HFF-Myc (cell line): ENCODE data around the gene TEF.
A peak's percentile ranks its signal among the peaks of the same experiment; 100 is the strongest.

ENCODE experiments used
- DNase-seq: peaks from one replicate; pipeline ENCODE4 v3.0.0-alpha.2; 2011; ENCODE audit warnings: low read depth; ENCODE audit errors: extremely low read depth
- H3K4me3 ChIP-seq: replicated peaks from 2 replicates; pipeline ENCODE4 v1.5.1; 2011; ENCODE audit warnings: low read depth, mild to moderate bottlenecking, control low read depth, low read length
- TF ChIP-seq, protein P1 (sequence below): IDR thresholded peaks from 2 replicates; pipeline ENCODE4 v1.5.1; 2012; ENCODE audit warnings: mild to moderate bottlenecking, low read depth, low read length, control low read depth; ENCODE audit errors: missing control alignments

The TEF gene

DNA sequence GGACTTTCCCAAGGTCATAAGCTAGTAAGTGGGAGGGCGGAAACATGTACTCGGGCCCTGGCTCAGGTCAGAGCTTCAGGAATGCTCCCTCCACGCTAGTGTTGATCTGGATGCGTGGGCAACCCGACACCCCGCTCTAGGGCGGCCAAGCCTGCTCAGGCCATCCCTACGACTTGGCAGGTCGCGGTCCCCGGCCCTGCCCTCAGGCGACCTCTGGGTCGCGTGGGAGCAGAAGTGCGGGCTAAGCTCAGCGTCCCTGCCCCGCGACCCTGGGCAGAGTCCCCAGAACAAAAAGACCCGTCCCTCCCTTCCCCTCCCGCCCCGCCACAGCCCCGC lies 781 bp upstream of the TEF start:
- TF ChIP-seq, protein P1, sequence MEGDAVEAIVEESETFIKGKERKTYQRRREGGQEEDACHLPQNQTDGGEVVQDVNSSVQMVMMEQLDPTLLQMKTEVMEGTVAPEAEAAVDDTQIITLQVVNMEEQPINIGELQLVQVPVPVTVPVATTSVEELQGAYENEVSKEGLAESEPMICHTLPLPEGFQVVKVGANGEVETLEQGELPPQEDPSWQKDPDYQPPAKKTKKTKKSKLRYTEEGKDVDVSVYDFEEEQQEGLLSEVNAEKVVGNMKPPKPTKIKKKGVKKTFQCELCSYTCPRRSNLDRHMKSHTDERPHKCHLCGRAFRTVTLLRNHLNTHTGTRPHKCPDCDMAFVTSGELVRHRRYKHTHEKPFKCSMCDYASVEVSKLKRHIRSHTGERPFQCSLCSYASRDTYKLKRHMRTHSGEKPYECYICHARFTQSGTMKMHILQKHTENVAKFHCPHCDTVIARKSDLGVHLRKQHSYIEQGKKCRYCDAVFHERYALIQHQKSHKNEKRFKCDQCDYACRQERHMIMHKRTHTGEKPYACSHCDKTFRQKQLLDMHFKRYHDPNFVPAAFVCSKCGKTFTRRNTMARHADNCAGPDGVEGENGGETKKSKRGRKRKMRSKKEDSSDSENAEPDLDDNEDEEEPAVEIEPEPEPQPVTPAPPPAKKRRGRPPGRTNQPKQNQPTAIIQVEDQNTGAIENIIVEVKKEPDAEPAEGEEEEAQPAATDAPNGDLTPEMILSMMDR, result no peak
- peak overlapping the region; percentile 62 for H3K4me3 ChIP-seq
- no peak for DNase-seq

DNA sequence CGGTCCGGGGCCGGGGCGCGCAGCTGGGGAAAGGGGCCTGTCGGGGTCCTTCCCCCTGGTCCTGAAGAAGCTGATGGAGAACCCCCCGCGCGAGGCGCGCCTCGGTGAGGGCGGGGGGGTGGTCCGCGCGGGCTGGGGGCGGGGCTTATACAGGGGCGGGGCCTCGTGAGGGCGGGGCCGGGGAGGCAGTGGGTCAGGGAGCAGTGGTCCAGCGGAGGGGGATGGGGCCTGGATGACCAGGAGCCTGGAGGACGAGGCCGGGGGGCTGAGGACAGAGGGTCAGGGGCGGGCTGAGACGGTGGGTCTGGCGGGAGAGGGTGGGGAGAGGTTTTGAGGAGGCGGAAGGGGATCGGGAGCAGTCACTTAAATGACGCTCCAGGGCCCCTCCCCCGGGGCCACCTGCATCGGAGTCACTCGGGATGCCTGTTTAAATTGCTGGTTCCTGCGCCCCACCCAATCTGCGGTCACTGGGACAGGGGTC lies 396 bp downstream of the TEF start:
- peak overlapping the region; percentile 62 for H3K4me3 ChIP-seq
- DNase-seq, result no peak
- TF ChIP-seq, protein P1, result no peak

DNA sequence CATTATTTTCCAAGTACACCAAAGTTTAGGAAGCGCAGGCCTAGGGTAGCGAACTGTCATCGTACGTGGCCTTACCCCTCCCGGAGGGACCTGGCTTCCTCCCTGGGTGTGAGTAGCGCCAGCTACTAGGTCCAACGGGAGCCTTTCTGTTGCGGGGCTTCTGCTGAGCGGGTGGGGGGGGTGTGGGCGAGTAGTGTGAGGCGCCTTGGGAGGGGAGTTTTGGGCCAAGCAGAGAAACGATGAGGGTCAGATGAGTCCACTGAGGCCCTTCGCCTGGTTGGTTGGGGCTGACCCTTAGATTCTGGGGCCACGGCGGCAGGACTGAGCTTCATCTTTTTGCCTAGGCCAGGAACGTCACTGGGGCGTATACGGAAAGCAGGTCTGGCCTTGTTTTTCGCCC lies 868 bp downstream of the TEF start:
- TF ChIP-seq, protein P1, result no peak

DNA sequence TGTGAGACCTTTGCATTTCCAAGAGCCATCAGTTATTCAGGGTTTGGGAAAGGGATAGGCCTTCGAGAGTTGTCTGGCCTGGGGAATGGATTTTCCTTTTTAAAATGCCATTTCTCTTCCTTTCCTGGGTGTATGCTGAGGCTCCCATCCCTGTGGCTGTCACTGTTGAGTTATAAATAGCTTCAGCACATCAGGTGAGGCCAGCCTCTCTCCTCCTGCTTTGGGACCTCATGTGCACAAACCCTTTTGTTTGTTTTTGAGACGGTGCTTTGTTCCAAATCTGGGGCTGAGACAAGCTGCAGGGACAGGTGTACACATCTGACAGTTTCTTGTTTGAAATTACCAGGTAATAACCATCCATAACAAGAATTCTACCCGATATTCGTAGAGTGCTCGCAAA lies 1.3 kb downstream of the TEF start:
- TF ChIP-seq, protein P1, result no peak
- no peak for DNase-seq
- H3K4me3 ChIP-seq, result peak overlapping the region; percentile 62

More for the DNA sequence above, 868 bp downstream of the TEF start:
- H3K4me3 ChIP-seq, result peak overlapping the region; percentile 62
- DNase-seq, result no peak

DNA sequence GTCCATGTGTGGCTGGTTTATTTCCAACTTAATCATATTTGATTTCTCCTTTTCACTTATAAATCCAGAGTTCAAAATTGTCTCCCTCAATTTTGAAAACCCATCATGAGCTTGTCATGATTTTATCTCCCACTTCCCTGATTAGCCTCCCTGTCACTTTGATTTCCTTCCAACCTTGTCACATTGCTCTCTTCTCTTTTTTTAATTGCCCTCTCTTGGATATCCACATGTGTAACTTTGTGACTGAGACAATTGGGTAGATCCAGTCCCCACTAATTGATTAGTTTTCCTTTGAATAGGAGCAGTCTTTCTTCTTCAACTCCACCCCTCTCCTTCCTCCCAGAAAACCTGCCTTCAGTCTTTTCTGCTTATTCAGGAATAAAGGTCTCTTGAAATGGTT lies 2.4 kb downstream of the TEF start:
- H3K4me3 ChIP-seq, result no peak overlapping the region
- no peak for DNase-seq
- TF ChIP-seq, protein P1, result no peak

DNA sequence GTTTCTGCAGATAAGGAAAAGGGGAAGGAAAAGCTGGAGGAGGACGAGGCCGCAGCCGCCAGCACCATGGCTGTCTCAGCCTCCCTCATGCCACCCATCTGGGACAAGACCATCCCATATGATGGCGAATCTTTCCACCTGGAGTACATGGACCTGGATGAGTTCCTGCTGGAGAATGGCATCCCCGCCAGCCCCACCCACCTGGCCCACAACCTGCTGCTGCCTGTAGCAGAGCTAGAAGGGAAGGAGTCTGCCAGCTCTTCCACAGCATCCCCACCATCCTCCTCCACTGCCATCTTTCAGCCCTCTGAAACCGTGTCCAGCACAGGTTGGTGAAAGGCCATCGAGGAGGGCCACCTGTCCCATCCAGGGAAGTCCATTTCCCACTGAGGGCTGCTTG lies 5.6 kb downstream of the TEF start:
- TF ChIP-seq, protein P1, result no peak
- no peak for DNase-seq
- H3K4me3 ChIP-seq, result no peak overlapping the region

DNA sequence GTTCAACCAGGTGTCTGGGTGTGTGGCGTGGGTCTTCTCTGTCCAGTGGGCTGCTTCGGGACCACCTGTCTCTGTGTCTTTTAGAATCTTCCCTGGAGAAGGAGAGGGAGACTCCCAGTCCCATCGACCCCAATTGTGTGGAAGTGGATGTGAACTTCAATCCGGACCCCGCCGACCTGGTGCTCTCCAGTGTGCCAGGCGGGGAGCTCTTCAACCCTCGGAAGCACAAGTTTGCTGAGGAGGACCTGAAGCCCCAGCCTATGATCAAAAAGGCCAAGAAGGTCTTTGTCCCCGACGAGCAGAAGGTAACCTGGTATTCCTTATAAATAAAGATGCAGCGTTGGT lies 12.2 kb downstream of the TEF start:
- TF ChIP-seq, protein P1, result no peak
- no peak overlapping the region for H3K4me3 ChIP-seq
- DNase-seq, result no peak
